Measurements from ENCODE around the gene C12orf57. TPM values are rescaled to one million over a fixed set of nuclear protein-coding genes. Genes with fewer than 3 reads are reported as not detected.

Gene C12orf57
- total and polyA plus RNA-seq, 2 experiments from 2014 or later, result 204 to 262 TPM

GRCh38 chr12:6967651-6968100 lies 23.9 kb downstream of the C12orf57 start:
- H3K9me2 ChIP-seq (ENCODE audit: insufficient read depth), result no peaks in the 10 kb centered on the region
- Mint-ChIP-seq H3K27ac (no peak overlapping the region), H3K36me3 (ENCODE audit: low read depth) (peaks cover 73% of the 10 kb centered on the region), H3K9me3 (peaks cover 2% of the 10 kb centered on the region; the same call in 1 of the 3 replicates), H3K4me1 (peaks cover 48% of the 10 kb centered on the region), H3K4me3 (no peak overlapping the region; the same call in 2 of the 3 replicates), H3K27me3 (ENCODE audit: insufficient read depth, low read depth, poor library complexity) (peaks cover 21% of the 10 kb centered on the region)
- peaks cover 55% of the 10 kb centered on the region for H3F3A ChIP-seq (replicated peaks; ENCODE audit: low read depth)
- no peak for TF ChIP-seq NANOG (IDR thresholded peaks at IDR 0.05; ENCODE audit: borderline replicate concordance)
- TF ChIP-seq CREB1 (CRISPR knock-in tag; IDR thresholded peaks at IDR 0.05; ENCODE audit: low read depth), result no peak
- TF ChIP-seq REST (IDR thresholded peaks at IDR 0.05; ENCODE audit: unreplicated experiment), result no peak
- no peak for TF ChIP-seq ZNF462 (CRISPR knock-in tag; IDR thresholded peaks at IDR 0.05)
- no peak for TF ChIP-seq EZH2 (IDR thresholded peaks at IDR 0.05; ENCODE audit: low read depth, unreplicated experiment)
- no peak for TF ChIP-seq ZNF331 (CRISPR knock-in tag; IDR thresholded peaks at IDR 0.05; ENCODE audit: low read depth)
- TF ChIP-seq ZNF114 (CRISPR knock-in tag; IDR thresholded peaks at IDR 0.05), result no peak
- no peak for TF ChIP-seq POLR2AphosphoS5 (IDR thresholded peaks at IDR 0.05; ENCODE audit: low read depth)
- no peak for TF ChIP-seq JUNB (IDR thresholded peaks at IDR 0.05; ENCODE audit: unreplicated experiment)
- no peak for TF ChIP-seq CTCF (conservative IDR thresholded peaks at IDR 0.05; ENCODE audit: low read depth in 2 of 2)
- TF ChIP-seq STAT1 (IDR thresholded peaks at IDR 0.05; ENCODE audit: unreplicated experiment), result no peak
- TF ChIP-seq, protein P1, sequence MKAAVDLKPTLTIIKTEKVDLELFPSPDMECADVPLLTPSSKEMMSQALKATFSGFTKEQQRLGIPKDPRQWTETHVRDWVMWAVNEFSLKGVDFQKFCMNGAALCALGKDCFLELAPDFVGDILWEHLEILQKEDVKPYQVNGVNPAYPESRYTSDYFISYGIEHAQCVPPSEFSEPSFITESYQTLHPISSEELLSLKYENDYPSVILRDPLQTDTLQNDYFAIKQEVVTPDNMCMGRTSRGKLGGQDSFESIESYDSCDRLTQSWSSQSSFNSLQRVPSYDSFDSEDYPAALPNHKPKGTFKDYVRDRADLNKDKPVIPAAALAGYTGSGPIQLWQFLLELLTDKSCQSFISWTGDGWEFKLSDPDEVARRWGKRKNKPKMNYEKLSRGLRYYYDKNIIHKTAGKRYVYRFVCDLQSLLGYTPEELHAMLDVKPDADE (IDR thresholded peaks at IDR 0.05), result no peak
- TF ChIP-seq EZH2phosphoT487 (IDR thresholded peaks at IDR 0.05; ENCODE audit: unreplicated experiment), result no peak
- no peak for DNase-seq (ENCODE audit: low spot score)
- H3K4me3 ChIP-seq, result no peak overlapping the region
- H2AFZ ChIP-seq, result no peak overlapping the region
- H3K4me1 ChIP-seq (ENCODE audit: insufficient read depth), result peaks cover 36% of the 10 kb centered on the region
- peaks cover 7% of the 10 kb centered on the region; the same call in 1 of the 2 replicates for H4K20me1 ChIP-seq (replicated peaks; ENCODE audit: insufficient read depth)
- 0 out of 2 replicates have a peak overlapping the region, but pooled peaks have one; percentile 50 for H3K27ac ChIP-seq (ENCODE audit: low read depth)
- H3K27me3 ChIP-seq (ENCODE audit: insufficient read depth), result no peaks in the 10 kb centered on the region
- H3K36me3 ChIP-seq (ENCODE audit: insufficient read depth), result peaks cover 31% of the 10 kb centered on the region
- H3K79me2 ChIP-seq (replicated peaks; ENCODE audit: insufficient read depth), result peaks cover 67% of the 10 kb centered on the region
- no peak overlapping the region for H3K4me2 ChIP-seq
- no peak for ATAC-seq
